Peyer's patch (tissue), 4 donors: ENCODE data around the gene SNX21.

Experiments used
- CTCF ChIP-seq, 6 experiments: fragments of 450-650 bp in 4 of 6; fragments of 200-600 bp in 2 of 6; sonication (generic) in 1 of 6; IDR thresholded peaks; one replicate each; pipeline ENCODE4 v1.5.1; 2017 to 2019; ENCODE audit warnings: antibody characterized with exemption in 6 of 6, mild to moderate bottlenecking in 3 of 6, moderate library complexity in 1 of 6
- POLR2A ChIP-seq, 2 donors: fragments of 450-650 bp; IDR thresholded peaks; one replicate each; pipeline ENCODE4 v1.5.1; 2017; ENCODE audit warnings: antibody characterized with exemption in 2 of 2, mild to moderate bottlenecking in 2 of 2, moderate library complexity in 2 of 2

GRCh38 chr20:45841407-45842129 lies 8.0 kb downstream of the SNX21 start:
- TF ChIP-seq CTCF (IDR thresholded peaks at IDR 0.05) (no peak), POLR2A (IDR thresholded peaks at IDR 0.05) (no peak)
